Neural cell (in vitro differentiated cells): ENCODE data around the gene RIMS4.

Source experiments
- EP300 ChIP-seq: fragments of 450-650 bp; conservative IDR thresholded peaks from 2 replicates; pipeline ENCODE4 v1.6.1; 2014; ENCODE audit warnings: antibody characterized with exemption, mild to moderate bottlenecking, moderate library complexity; ENCODE audit not compliant: poor library complexity, severe bottlenecking
- EZH2 ChIP-seq: fragments of 200-600, 300-800 bp; shearing (Covaris generic), sonication (generic); IDR thresholded peaks from 2 replicates; pipeline ENCODE4 v1.6.1; 2014; ENCODE audit warnings: antibody characterized with exemption, low read length, borderline replicate concordance, mild to moderate bottlenecking; ENCODE audit not compliant: insufficient read depth, poor library complexity, severe bottlenecking
- POLR2AphosphoS5 ChIP-seq: IDR thresholded peaks from 2 replicates; pipeline ENCODE4 v1.6.1; 2012
- RAD21 ChIP-seq: fragments of 450-650 bp; conservative IDR thresholded peaks from 2 replicates; pipeline ENCODE4 v1.6.1; 2014; ENCODE audit warnings: antibody characterized with exemption, mild to moderate bottlenecking, moderate library complexity
- SMC3 ChIP-seq: fragments of 450-650 bp; conservative IDR thresholded peaks from 2 replicates; pipeline ENCODE4 v1.6.1; 2014; ENCODE audit warnings: antibody characterized with exemption, mild to moderate bottlenecking, moderate library complexity; ENCODE audit not compliant: poor library complexity
- TAF1 ChIP-seq: IDR thresholded peaks from 2 replicates; pipeline ENCODE4 v1.6.1; 2012; ENCODE audit warnings: low read depth
- TF ChIP-seq, protein P1 (sequence below): fragments of 450-650 bp; IDR thresholded peaks from 2 replicates; pipeline ENCODE4 v1.5.1; 2014; ENCODE audit warnings: antibody characterized with exemption, mild to moderate bottlenecking, moderate library complexity; ENCODE audit not compliant: poor library complexity, severe bottlenecking
- TF ChIP-seq, protein P2 (sequence below): IDR thresholded peaks from 2 replicates; pipeline ENCODE4 v1.6.1; 2012; ENCODE audit warnings: borderline replicate concordance

DNA sequence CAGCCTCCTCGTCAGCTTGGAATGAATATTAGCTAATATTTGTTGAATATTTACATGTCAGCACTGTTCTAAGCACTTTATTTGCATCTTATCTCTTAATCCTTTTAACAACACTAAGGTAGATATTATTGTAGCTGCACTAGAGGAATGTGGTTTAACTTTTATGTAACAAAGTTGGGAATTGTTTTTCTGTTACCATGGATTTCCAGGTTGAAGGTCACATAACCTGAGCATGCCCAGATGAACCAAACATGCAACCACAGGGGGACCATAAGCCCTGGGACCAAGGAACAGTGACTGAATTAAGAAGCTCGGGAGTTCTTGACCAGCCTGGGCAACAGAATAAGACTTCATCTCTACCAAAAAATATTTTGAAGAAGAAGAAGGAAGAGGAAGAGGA, 46.1 kb upstream of the RIMS4 start:
- TF ChIP-seq, protein P1, sequence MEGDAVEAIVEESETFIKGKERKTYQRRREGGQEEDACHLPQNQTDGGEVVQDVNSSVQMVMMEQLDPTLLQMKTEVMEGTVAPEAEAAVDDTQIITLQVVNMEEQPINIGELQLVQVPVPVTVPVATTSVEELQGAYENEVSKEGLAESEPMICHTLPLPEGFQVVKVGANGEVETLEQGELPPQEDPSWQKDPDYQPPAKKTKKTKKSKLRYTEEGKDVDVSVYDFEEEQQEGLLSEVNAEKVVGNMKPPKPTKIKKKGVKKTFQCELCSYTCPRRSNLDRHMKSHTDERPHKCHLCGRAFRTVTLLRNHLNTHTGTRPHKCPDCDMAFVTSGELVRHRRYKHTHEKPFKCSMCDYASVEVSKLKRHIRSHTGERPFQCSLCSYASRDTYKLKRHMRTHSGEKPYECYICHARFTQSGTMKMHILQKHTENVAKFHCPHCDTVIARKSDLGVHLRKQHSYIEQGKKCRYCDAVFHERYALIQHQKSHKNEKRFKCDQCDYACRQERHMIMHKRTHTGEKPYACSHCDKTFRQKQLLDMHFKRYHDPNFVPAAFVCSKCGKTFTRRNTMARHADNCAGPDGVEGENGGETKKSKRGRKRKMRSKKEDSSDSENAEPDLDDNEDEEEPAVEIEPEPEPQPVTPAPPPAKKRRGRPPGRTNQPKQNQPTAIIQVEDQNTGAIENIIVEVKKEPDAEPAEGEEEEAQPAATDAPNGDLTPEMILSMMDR = no peak
- TF ChIP-seq POLR2AphosphoS5 (no peak), SMC3 (no peak), EZH2 (no peak), TAF1 (no peak), EP300 (no peak), RAD21 (no peak)
- TF ChIP-seq, protein P2, sequence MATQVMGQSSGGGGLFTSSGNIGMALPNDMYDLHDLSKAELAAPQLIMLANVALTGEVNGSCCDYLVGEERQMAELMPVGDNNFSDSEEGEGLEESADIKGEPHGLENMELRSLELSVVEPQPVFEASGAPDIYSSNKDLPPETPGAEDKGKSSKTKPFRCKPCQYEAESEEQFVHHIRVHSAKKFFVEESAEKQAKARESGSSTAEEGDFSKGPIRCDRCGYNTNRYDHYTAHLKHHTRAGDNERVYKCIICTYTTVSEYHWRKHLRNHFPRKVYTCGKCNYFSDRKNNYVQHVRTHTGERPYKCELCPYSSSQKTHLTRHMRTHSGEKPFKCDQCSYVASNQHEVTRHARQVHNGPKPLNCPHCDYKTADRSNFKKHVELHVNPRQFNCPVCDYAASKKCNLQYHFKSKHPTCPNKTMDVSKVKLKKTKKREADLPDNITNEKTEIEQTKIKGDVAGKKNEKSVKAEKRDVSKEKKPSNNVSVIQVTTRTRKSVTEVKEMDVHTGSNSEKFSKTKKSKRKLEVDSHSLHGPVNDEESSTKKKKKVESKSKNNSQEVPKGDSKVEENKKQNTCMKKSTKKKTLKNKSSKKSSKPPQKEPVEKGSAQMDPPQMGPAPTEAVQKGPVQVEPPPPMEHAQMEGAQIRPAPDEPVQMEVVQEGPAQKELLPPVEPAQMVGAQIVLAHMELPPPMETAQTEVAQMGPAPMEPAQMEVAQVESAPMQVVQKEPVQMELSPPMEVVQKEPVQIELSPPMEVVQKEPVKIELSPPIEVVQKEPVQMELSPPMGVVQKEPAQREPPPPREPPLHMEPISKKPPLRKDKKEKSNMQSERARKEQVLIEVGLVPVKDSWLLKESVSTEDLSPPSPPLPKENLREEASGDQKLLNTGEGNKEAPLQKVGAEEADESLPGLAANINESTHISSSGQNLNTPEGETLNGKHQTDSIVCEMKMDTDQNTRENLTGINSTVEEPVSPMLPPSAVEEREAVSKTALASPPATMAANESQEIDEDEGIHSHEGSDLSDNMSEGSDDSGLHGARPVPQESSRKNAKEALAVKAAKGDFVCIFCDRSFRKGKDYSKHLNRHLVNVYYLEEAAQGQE = no peak
